ENCODE results near the gene PHOX2A.
A peak's percentile ranks its signal among the peaks of the same experiment; 100 is the strongest.

The PHOX2A gene

DNA sequence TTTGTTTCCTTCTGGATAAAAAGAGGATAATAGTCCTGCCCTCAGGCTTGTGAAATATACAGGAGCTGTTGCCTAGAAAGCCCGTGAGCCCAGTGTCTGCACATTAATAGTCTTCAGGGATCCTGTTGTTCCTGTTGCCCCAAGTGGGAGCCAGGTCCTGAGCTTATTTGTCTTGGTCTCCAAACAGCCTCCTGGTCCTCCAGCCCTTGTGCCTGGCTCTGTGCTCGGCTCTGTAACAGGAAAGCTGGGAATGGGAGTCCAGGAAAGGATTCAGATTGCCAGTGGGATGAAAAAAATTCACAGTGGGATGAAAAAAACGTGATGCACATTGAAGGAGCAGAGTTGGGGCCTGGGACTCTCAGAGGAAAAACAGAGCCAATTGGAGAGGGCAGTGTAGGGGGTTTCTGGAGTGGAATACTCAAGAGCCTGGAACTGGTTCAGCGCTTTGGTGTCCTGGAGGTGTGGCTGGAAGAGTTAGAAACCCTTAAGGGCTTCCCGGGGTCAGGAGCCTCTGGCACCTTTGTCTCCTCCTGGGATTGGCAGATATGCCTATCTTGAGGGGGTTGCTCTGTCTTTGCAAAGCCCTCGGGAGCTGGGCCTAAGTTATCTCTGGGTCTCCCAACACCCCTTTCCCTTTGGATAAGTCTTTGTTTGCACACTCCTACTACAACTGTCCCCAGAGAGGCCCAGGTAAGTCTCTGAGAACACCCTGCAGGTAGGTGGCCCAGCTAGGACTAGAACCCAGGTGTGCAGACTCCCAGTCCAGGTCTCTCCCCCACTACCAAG lies 21.7 kb downstream of the PHOX2A start:
- H3K9me3 Mint-ChIP-seq, result no peaks in the 10 kb centered on the region
- TF ChIP-seq, protein P1, sequence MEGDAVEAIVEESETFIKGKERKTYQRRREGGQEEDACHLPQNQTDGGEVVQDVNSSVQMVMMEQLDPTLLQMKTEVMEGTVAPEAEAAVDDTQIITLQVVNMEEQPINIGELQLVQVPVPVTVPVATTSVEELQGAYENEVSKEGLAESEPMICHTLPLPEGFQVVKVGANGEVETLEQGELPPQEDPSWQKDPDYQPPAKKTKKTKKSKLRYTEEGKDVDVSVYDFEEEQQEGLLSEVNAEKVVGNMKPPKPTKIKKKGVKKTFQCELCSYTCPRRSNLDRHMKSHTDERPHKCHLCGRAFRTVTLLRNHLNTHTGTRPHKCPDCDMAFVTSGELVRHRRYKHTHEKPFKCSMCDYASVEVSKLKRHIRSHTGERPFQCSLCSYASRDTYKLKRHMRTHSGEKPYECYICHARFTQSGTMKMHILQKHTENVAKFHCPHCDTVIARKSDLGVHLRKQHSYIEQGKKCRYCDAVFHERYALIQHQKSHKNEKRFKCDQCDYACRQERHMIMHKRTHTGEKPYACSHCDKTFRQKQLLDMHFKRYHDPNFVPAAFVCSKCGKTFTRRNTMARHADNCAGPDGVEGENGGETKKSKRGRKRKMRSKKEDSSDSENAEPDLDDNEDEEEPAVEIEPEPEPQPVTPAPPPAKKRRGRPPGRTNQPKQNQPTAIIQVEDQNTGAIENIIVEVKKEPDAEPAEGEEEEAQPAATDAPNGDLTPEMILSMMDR (IDR thresholded peaks at IDR 0.05), result no peak
- peak overlapping the region; percentile 83 for H3K4me3 Mint-ChIP-seq
- no peak for DNase-seq
- peaks cover 9% of the 10 kb centered on the region for H3K27me3 Mint-ChIP-seq (ENCODE audit: low read depth, poor library complexity)
- no peaks in the 10 kb centered on the region for H3K36me3 Mint-ChIP-seq (ENCODE audit: low read depth)
- H3K4me1 Mint-ChIP-seq, result peaks cover 61% of the 10 kb centered on the region
- H3K27ac Mint-ChIP-seq, result peak overlapping the region; percentile 18

DNA sequence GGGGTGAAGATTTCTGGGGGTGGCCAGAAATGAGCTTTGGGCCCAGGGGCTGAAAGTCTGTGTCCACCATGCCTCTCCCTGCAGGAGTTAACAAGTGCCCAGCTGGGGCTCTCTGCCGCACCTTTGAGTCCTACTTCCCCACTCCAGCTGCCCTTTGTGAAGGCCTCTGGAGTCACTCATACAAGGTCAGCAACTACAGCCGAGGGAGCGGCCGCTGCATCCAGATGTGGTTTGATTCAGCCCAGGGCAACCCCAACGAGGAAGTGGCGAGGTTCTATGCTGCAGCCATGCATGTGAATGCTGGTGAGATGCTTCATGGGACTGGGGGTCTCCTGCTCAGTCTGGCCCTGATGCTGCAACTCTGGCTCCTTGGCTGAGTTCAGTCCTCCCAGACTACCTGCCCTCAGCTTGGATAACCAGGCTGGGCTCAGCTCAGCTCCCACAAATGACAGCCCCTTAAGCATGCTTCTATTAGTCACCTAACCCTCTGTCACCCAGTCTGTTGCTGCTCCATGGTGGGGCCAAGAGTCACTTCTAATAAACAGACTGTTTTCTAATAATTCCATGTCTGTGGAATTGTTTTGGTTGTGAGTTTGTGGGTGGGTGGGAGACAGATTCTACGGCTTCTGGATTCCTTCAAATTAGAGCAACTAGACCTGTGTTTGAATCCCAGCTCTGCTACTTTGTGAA lies 22.4 kb downstream of the PHOX2A start:
- no peak for DNase-seq
- TF ChIP-seq, protein P1 (IDR thresholded peaks at IDR 0.05), result no peak
- H3K4me3 Mint-ChIP-seq, result no peak overlapping the region

DNA sequence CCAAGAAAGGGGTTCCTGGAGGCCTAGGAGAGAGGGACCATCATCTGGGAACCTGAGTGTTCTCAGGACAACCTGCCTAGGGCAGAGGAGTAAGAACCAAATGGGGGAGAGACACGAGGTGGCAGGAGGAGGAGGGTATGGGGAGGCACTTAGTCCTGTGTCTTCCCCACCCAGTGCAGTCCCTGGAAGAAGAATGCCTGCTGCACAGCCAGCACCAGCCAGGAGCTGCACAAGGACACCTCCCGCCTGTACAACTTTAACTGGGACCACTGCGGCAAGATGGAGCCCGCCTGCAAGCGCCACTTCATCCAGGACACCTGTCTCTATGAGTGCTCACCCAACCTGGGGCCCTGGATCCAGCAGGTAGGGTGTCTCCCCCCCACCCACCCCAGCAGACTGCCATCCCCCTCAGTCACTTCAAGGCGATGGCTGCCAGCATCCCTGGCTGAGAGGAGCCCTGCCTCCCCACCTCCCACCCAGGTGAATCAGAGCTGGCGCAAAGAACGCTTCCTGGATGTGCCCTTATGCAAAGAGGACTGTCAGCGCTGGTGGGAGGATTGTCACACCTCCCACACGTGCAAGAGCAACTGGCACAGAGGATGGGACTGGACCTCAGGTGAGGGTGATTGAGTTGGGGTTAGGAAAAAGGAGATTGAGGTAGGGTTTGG lies 23.1 kb downstream of the PHOX2A start:
- DNase-seq, result no peak
- peaks cover 14% of the 10 kb centered on the region for H3K27me3 Mint-ChIP-seq (ENCODE audit: low read depth, poor library complexity)
- H3K9me3 Mint-ChIP-seq, result no peaks in the 10 kb centered on the region
- TF ChIP-seq, protein P1 (IDR thresholded peaks at IDR 0.05), result no peak
- no peak overlapping the region for H3K4me3 Mint-ChIP-seq
- no peaks in the 10 kb centered on the region for H3K36me3 Mint-ChIP-seq (ENCODE audit: low read depth)
- peaks cover 57% of the 10 kb centered on the region for H3K4me1 Mint-ChIP-seq
- no peak overlapping the region for H3K27ac Mint-ChIP-seq

More for the DNA sequence above, 22.4 kb downstream of the PHOX2A start:
- H3K36me3 Mint-ChIP-seq (ENCODE audit: low read depth), result no peaks in the 10 kb centered on the region
- peaks cover 9% of the 10 kb centered on the region for H3K27me3 Mint-ChIP-seq (ENCODE audit: low read depth, poor library complexity)
- no peaks in the 10 kb centered on the region for H3K9me3 Mint-ChIP-seq
- H3K4me1 Mint-ChIP-seq, result peaks cover 61% of the 10 kb centered on the region
- H3K27ac Mint-ChIP-seq, result peak overlapping the region; percentile 18

DNA sequence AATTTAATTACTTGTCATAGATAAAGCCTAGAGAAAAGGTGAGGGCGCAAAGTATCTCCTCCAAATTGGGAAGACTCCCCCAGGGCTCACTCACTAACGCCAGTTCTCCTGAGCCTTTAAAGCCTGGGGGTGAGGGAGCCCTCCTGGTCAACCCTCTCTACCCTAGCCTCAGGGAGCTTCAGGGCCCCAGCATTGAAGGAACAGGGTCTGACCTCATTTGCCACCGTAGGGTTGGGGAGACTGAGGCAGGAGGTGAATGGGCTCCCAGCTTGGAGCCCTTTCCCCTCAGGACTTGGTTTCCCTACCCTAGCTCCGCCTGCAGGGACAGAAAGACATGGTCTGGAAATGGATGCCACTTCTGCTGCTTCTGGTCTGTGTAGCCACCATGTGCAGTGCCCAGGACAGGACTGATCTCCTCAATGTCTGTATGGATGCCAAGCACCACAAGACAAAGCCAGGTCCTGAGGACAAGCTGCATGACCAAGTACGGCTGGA lies 25.7 kb downstream of the PHOX2A start:
- Mint-ChIP-seq H3K27me3 (ENCODE audit: low read depth, poor library complexity) (peaks cover 31% of the 10 kb centered on the region), H3K4me3 (no peak overlapping the region), H3K4me1 (peaks cover 49% of the 10 kb centered on the region), H3K36me3 (ENCODE audit: low read depth) (no peaks in the 10 kb centered on the region), H3K9me3 (no peaks in the 10 kb centered on the region), H3K27ac (no peak overlapping the region)
- TF ChIP-seq, protein P1 (IDR thresholded peaks at IDR 0.05), result no peak
- no peak for DNase-seq

DNA sequence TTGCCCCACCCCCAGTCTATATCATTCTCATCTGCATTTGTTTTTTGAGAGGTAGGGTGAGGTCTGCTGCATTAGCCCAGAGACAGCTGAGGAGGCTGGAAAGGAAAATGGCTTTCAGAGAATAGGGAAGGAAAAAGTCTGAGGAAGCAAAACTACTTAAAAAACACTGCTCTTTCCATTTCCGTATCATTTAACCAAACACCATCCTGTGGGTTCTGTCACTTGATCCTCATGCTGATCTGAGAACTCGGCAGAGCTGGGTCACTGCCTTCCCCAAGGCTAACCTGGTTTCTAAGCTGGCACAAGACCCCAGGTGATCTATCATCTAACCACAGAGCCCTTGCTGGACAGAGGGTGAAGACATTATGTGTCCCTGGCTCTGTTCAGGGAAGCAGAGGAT lies 26.1 kb downstream of the PHOX2A start:
- no peaks in the 10 kb centered on the region for H3K36me3 Mint-ChIP-seq (ENCODE audit: low read depth)
- no peak for DNase-seq
- peaks cover 47% of the 10 kb centered on the region for H3K4me1 Mint-ChIP-seq
- no peak overlapping the region for H3K4me3 Mint-ChIP-seq
- peaks cover 36% of the 10 kb centered on the region for H3K27me3 Mint-ChIP-seq (ENCODE audit: low read depth, poor library complexity)
- H3K9me3 Mint-ChIP-seq, result no peaks in the 10 kb centered on the region
- TF ChIP-seq, protein P1 (IDR thresholded peaks at IDR 0.05), result no peak
- no peak overlapping the region for H3K27ac Mint-ChIP-seq
